Stimulated activated CD4-positive, alpha-beta T cell treated with anti-CD3 and anti-CD28 coated beads, Interleukin-4, amount 100 ng/mL, for 4 hours (primary cell): Measurements from ENCODE around the gene SKAP1.
A peak's percentile ranks its signal among the peaks of the same experiment; 100 is the strongest.
"Not testable (repeated sequence)": the region's sequence is repeated elsewhere in the genome, so short reads cannot be mapped to it uniquely, and the experiment has no call there.

ENCODE experiments used
- DNase-seq, 2 experiments: peaks; one replicate each; pipeline ENCODE4 v3.0.0-alpha.2; 2020

Gene SKAP1

DNA sequence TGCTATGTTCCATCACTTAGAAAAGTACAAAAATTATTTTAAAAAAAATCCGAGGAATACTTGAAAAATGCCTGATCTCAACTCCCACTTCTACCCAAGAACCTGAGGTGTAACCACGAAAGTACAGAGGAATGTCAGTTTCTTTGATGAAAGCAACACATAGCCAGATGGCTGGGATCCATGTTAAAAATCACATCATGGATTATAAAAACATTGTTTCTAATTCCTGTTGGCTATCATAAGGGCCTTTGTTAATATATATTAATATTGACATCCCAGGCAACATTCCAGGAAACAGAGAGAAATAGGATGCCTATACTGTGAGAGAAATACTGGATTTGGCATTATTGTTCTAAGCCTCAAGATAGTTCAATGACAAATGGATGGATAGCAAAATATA is 115.3 kb downstream of the SKAP1 start:
- no peak for DNase-seq

DNA sequence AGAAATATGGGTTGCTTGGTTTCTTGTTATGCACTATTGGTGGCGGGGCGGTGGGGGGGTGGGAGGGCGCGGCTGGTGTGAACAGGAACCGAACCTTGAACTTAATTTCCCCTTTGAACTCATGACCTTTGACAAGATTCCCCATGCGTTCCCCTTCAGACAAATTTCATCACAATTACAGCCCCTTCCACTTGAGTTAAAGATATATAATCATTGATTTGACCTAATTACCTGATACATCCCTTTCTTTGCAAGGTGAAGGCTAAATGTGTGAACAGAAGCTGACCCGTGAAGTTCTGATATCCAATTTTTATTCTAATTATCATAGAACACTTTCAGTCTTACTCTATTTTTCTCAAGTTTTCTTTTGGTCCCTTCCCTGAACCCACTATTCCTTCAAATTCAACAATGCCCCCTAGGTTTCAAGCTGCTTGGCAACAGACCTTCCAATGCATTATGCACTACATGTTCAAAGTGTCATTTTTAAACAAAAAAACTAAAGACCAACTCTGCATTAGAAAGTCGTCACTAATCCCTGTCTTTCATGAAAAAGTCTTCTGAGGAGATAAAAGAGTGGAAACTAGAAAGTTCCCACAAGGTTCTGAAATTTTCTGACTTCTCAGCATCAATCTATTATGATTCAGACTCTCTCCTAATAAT is 116.8 kb downstream of the SKAP1 start:
- no peak for DNase-seq

DNA sequence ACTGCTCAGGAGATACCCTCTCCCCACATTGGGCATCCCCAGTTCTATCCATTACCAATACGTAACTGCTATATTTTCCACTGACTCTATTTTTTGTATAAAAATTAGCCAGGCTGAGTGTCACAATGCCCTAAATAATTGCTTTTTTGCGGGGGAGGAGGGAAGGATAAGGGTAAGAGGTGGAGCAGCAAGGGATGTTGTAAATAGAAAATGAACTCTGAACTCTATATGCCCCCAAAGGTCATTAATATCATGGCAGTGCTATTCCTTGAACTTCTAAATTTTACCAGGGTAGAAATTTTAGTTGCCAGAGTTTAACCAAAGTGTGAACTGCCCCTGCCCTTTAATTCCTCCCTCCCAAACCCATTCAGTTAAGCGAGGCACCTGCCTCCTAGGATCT is 118.7 kb downstream of the SKAP1 start:
- no peak for DNase-seq

GRCh38 chr17:48310748-48311213 is 119.2 kb downstream of the SKAP1 start:
- DNase-seq: no peak

DNA sequence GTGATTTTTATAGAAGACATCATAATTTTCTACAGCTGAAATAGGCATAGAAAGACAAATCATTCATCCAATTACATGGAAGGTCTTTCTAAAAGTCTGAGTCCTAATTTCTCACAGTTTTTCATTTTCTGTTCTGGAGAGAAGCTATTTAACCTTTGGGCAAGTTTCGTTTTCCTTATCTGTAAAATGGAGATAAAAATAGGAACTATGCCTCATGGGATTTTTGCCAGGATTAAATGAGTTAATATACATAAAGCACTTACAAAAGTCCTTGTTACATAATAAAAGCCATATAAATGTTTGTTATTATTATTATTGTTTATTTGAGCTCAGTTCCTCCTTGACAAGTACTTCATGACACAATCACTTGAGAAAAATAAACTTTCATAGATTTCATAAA is 121.4 kb downstream of the SKAP1 start:
- no peak for DNase-seq

DNA sequence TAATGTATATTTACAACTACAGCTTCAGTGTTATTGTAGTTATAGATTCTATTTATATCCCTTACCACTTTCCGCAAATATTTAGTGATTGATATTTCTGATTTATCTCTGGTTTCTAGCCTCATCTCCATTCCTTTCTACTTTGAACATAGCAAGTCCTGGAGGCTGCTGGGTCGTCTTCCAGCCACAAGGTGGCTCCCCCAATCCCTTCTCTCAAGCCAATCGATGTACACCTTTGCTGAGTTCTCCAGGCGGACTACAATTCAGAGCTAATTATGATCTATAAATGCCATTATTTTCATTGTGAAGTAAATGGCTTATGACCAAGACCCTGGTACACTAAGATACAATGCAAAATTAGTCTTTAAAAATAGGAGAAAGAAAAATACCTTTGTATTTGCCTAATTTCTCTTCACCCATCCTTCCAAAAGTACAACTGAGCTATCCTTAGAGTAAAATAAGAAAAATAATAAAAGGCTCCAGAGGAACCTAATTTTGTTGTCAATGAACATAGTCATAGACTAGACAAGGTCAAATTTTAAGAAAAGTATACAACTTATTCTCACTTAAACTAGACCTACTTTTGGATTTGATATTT is 122.1 kb downstream of the SKAP1 start:
- DNase-seq: peak; percentile 37 to 42

GRCh38 chr17:48307255-48307654 is 122.8 kb downstream of the SKAP1 start:
- DNase-seq: no peak

- DNase-seq: no peak
Measured at GRCh38 chr17:48301002-48301401, 129.0 kb downstream of the SKAP1 start.

GRCh38 chr17:48299760-48300159 is 130.3 kb downstream of the SKAP1 start:
- DNase-seq: no peak

DNA sequence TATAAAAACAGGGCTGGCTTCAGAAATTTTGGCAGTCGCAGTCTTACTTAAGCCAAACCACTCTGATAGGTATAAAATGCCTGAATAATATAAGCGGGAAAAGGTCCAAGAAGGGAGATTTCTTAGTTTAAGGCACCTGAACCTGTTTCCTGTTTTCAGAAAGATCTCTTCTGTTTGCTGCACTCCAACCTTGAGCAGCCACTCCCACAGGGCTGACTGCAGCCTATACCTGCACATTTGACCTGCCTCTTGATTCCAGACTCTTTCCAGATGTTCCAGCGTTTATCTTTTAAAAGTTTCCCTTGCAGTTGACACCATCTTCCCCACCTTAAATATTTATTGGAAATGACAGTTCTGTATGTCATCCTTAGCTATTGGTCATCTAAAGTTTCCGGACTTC is 132.2 kb downstream of the SKAP1 start:
- no peak for DNase-seq

- DNase-seq: no peak
Measured at GRCh38 chr17:48296453-48296852, 133.6 kb downstream of the SKAP1 start.

DNA sequence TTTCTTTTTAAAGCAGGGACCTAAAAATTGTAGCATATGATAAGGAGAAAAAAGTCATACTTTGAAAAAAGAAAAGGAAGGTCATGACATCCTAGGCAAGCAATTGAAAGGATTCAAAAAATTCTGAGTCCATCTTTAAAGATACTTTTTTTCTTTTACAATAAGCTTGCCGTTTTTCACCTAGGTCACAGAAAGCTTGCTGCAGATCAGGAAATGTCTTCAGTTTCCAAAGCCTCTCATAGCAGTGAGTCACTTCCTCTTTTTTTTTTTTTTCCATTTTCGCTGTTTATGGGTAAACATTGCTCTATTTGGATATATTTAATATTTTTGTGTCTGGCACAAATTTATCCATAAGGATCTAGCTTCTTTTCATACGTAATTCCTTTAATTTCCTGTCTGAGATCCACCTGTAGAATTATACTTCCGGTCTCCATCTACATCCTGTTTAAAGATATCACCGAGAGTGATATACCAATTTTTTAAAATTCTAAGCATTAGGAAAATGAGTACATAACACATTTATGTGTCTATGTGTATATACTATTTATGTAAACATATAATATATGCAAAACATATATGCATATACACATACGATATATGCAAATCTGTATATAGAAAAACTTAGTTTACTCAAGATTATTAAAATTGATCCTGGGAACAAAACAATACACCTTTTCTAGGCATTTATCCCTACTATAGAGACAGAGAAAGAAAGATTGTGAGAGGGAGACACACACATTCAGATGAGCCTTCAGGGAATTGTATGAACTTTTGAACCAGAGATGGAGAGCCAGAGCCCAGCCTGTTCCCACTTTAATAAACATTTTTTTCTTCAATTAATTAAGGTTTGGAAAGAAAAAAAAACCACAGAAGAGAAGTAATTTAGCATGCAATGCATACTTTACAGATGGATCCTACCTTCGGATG is 134.4 kb downstream of the SKAP1 start:
- DNase-seq: no peak

GRCh38 chr17:48294806-48295361 is 135.1 kb downstream of the SKAP1 start:
- DNase-seq: no peak

DNA sequence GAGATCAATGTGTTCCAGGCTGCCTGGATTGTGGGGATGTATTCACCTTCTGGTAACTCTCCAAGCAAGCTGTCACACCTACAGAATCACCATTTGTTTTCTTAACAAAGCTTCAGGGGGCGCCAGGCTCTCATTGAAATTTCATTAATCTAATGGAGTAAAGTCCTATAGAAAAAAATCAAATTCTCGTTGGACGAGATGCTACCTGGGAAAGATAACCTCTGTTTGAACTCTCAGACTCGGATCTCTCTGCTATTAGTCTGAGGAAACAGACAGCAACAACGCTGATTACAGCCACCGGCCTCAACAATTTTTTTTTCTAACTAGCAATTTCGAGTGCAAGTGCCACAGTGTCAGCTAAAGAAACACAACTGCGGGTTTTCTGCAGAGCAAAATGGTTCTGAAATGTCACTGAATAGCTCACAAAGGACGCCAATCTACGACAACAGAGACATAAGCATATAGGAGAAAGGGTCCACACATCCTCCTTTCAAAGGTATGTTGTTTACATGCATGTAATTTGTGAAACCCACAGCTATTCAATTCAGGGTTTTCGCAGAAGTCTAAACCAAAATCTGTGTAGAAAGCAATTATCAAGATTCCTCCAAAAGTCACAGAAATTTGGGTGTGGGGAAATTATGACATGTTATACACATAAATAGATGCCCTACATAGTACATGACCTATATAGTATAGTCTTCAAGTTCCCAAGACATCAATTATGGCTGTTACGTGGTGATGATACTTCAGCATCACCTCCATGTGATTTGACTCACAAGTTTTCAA is 135.8 kb downstream of the SKAP1 start:
- DNase-seq: no peak

DNA sequence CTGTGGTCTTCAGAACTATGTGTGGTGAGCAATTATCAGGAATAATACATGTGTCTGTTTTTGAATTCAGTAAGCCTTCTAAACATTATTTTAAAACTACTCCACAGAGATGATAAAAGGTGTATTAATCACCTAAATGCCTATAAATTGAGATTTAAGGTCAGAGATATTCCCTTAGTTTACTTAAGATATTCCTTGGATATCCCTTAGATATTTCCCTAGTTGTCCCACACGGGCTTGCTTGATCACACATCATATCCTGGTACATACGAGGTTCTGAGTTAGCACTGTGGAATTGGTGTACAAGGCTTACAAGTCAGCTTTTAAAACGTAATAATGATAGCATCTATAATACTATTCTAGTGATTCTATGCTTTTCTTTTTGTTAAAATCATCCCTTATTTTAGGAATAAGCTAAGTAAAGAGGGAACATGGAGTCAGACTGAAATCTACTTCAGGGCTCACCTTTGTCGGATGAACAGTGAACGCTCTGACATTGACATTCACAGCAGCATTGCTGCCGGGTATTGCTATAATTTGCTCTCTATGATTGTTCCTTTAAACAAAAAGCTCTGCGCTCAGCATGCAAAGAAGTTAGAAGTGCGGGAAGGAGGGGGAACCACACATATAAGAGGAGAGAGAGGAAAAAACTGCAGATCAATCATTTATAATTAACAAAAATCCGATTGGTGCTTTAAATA is 136.5 kb downstream of the SKAP1 start:
- DNase-seq: no peak

DNA sequence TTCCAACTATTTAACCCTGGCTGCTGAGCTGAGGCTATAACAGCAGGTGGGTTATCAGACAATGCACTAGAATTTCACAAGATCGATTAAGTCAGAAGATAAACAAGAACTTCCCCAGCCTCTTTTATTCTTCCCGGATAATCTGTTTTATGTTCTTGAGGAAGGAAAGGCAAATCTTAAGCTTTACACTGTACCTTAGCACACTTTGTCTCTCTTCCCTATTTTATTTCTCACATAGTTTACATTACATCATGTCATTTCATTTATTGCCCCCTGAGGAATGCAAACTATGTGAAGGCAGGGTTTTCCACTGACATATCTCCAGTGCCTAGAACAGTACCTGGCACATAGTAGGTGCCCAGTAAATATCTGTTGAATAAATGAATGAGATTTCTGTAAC is 139.6 kb downstream of the SKAP1 start:
- DNase-seq: no peak

DNA sequence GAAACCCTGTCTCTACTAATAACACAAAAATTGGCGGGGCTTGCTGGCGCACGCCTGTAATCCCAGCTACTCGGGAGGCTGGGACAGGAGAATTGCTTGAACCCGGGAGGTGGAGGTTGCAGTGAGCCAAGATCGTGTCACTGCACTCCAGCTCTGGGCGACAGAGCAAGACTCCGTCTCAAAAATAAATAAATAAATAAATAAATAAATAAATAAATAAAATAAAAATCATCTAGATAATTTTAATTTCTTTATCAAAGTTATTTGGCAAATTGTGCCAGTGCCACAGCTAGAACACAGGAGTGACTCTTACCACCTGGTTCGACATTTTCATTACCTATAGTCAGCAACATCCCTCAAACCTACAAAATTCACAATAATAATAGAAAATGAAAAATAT is 143.1 kb downstream of the SKAP1 start:
- DNase-seq: not testable (repeated sequence)

GRCh38 chr17:48285614-48286013 is 144.4 kb downstream of the SKAP1 start:
- DNase-seq: no peak

GRCh38 chr17:48283907-48284306 is 146.1 kb downstream of the SKAP1 start:
- DNase-seq: no peak

- no peak for DNase-seq
Measured at GRCh38 chr17:48283411-48283810, 146.6 kb downstream of the SKAP1 start.

GRCh38 chr17:48282303-48282702 is 147.7 kb downstream of the SKAP1 start:
- DNase-seq: no peak
